Mammary epithelial cell (primary cell): ENCODE data around the gene SHISA9.
"Not testable (repeated sequence)": the region's sequence is repeated elsewhere in the genome, so short reads cannot be mapped to it uniquely, and the experiment has no call there.

Experiments
- EZH2 ChIP-seq: IDR thresholded peaks from 2 replicates; pipeline ENCODE4 v1.6.1; 2012; ENCODE audit warnings: low read length, inconsistent platforms, borderline replicate concordance
- TF ChIP-seq, protein P1 (sequence below), 2 donors: IDR thresholded peaks in 1 of 2; conservative IDR thresholded peaks in 1 of 2; 2 replicates each; pipeline ENCODE4 v1.5.1; 2011 to 2012; ENCODE audit warnings: inconsistent platforms in 2 of 2, low read length in 2 of 2, mild to moderate bottlenecking in 2 of 2, control low read depth in 1 of 2, low read depth in 1 of 2; ENCODE audit not compliant: insufficient read depth in 1 of 2; ENCODE audit errors: extremely low read depth in 1 of 2

DNA sequence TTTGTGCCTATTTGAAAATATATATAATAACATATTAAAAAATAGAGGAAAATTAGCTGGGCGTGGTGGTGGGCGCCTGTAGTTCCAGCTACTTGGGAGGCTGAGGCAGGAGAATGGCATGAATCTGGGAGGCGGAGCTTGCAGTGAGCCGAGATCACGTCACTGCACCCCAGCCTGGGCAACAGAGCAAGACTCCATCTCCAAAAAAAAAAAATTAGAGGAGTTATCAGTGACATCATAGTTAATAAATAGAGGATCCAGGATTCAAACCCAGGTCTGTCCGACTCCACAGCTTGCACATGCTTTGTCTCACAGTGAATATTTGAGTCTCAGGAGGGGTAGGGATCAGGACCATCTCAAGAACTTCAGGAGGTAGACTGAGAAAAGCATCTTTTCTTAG is 22.2 kb downstream of the SHISA9 start:
- TF ChIP-seq, protein P1, sequence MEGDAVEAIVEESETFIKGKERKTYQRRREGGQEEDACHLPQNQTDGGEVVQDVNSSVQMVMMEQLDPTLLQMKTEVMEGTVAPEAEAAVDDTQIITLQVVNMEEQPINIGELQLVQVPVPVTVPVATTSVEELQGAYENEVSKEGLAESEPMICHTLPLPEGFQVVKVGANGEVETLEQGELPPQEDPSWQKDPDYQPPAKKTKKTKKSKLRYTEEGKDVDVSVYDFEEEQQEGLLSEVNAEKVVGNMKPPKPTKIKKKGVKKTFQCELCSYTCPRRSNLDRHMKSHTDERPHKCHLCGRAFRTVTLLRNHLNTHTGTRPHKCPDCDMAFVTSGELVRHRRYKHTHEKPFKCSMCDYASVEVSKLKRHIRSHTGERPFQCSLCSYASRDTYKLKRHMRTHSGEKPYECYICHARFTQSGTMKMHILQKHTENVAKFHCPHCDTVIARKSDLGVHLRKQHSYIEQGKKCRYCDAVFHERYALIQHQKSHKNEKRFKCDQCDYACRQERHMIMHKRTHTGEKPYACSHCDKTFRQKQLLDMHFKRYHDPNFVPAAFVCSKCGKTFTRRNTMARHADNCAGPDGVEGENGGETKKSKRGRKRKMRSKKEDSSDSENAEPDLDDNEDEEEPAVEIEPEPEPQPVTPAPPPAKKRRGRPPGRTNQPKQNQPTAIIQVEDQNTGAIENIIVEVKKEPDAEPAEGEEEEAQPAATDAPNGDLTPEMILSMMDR (conservative IDR thresholded peaks at IDR 0.05 in 1 of 2, IDR thresholded peaks at IDR 0.05 in 1 of 2; ENCODE audit: extremely low read depth in 1 of 2, insufficient read depth in 1 of 2, low read depth in 1 of 2, low read length in 2 of 2) = not testable (repeated sequence)
- not testable (repeated sequence) for TF ChIP-seq EZH2
